OCI-LY1 (cell line): ENCODE data around the gene PRELP.

Experiments
- EZH2 ChIP-seq: fragments of 200-600 bp; sonication (generic), shearing (Covaris generic); IDR thresholded peaks from 2 replicates; pipeline ENCODE4 v1.8.0; 2017; ENCODE audit warnings: borderline replicate concordance, mixed run types, mild to moderate bottlenecking, antibody characterized with exemption, low read length, moderate library complexity, mixed read lengths
- TF ChIP-seq, protein P1 (sequence below): fragments of 200-600 bp; sonication (generic), shearing (Covaris generic); IDR thresholded peaks from 2 replicates; pipeline ENCODE4 v1.5.1; 2017; ENCODE audit warnings: mild to moderate bottlenecking, antibody characterized with exemption, low read length, moderate library complexity, mixed read lengths

DNA sequence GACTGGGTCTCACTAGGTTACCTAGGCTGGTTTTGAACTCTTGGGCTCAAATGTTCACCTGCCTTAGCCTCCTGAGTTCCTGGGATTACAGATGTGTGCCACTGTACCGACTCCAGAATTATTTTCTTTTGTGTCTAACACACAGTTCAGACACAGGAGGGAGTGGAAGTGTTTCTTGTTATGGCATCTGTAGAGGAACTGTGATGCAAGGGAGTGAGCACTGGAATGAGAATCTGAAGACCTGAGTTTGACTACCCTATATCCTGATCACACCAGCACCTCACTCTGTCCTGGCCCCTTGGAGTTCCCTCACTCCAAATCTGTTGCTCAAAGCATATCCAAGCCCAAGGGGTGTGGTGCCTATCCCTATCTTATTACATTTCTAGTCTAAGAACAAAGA is 33.5 kb downstream of the PRELP start:
- TF ChIP-seq, protein P1, sequence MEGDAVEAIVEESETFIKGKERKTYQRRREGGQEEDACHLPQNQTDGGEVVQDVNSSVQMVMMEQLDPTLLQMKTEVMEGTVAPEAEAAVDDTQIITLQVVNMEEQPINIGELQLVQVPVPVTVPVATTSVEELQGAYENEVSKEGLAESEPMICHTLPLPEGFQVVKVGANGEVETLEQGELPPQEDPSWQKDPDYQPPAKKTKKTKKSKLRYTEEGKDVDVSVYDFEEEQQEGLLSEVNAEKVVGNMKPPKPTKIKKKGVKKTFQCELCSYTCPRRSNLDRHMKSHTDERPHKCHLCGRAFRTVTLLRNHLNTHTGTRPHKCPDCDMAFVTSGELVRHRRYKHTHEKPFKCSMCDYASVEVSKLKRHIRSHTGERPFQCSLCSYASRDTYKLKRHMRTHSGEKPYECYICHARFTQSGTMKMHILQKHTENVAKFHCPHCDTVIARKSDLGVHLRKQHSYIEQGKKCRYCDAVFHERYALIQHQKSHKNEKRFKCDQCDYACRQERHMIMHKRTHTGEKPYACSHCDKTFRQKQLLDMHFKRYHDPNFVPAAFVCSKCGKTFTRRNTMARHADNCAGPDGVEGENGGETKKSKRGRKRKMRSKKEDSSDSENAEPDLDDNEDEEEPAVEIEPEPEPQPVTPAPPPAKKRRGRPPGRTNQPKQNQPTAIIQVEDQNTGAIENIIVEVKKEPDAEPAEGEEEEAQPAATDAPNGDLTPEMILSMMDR: no peak
- TF ChIP-seq EZH2: no peak
